DMS114 treated with DMSO at 0.1 percent for 48 hours (cell line): Measurements from ENCODE around the gene NAXD.
"Not testable (repeated sequence)": the region's sequence is repeated elsewhere in the genome, so short reads cannot be mapped to it uniquely, and the experiment has no call there.

ENCODE experiments used
- DNase-seq: peaks from one replicate; lab custom pipeline; 2025; ENCODE audit not compliant: unreplicated experiment; lab: John Stamatoyannopoulos, UW

The NAXD gene

DNA sequence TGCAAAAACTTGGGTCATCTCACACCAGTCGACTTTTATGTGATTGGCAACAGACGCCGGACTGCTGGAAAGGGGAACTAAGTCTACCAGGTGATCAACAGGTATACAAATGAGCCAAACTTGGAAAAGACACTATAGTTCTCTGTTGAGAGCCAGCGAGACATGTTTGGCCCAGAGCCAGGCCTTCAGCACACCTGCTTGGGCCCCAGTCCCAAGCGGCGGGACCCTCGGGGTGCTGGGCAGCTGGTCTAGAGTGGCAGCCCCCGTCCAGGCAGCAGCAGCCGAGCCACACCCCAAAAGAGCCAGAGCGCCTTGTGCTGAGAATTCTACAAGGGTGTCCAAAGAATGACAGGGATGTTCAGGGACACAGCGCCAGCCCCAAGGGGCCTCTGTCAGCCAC is 28.0 kb downstream of the NAXD start:
- no peak for DNase-seq

DNA sequence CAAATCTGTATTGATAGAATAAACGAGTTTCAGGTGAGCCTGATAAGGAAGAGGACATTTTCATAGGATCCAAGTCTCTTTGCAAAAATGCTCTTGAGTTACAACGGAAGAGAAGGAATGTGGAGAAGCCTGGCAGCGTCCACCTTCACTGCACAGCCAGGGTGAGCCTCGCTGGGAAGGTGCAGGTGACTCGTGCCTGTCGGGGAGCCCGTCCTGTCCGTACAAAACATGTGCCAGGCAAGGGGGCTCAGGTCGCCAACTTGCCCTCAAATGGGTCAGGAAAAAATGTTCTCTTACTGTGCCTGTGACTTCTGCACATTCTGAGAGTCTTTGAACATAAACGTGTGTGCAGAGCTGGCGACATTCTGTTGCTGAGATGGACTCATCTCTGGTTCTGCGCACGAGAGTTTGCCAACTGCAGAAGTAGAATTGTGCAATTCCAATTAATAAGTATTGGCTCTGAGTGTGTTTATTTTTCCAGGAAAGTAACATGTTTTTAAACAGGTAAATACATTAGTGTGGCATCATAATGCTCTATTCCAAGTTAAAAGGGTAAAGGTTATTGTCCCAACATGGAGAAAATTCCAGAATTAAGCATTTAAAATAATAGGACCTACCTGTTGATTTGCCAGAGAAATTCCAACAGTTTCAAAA is 28.6 kb downstream of the NAXD start:
- no peak for DNase-seq

DNA sequence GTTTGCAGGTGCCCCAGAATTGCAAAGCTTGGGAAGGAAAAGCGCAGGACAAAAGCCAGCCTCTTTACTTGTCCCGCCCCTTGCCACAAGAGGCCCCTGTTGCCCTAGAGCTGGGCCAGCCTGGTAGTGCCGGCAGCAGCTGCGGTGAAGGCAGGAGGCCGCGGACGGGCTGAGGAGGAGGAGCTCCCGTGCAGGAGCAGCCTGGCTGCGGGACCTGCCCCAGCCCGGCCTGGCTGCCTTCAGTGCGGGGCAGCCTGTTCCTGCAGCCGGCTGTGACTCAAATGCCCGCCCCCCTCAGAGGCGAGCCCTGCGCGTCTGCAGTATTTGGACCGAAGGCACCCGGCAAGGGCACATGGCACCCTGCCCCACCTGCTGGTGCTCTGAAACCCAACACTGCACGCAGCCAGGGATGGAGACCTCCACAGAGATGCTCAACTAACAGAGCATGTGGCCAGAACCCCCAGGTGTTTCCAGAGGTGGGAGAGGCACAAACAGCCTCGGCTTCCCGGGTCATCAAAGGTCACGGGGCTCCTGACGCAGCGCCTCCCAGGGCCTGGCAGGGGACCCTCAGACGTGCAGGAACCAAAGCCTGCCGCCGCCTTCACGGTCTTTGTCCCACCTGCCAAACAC is 29.7 kb downstream of the NAXD start:
- no peak for DNase-seq

DNA sequence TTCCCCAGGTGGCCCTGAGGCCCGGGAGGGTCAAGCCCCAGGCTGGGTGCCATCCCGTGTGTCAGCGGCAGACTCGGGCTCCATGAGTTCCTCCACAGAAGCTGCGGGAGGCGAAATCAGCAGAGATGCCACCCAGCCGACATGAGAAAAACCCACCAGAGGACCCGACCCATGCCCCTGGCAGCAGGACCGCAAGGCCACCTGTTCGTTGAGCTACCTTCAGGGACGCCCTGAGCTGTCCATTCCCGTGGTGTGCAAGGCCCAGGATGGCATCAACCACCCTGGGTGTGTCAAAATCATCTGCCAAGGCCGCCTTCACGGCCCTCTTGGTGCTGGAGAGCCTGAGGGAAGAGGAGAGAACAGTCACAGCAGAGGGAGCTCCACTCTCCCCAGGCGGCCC is 30.4 kb downstream of the NAXD start:
- DNase-seq, result no peak

DNA sequence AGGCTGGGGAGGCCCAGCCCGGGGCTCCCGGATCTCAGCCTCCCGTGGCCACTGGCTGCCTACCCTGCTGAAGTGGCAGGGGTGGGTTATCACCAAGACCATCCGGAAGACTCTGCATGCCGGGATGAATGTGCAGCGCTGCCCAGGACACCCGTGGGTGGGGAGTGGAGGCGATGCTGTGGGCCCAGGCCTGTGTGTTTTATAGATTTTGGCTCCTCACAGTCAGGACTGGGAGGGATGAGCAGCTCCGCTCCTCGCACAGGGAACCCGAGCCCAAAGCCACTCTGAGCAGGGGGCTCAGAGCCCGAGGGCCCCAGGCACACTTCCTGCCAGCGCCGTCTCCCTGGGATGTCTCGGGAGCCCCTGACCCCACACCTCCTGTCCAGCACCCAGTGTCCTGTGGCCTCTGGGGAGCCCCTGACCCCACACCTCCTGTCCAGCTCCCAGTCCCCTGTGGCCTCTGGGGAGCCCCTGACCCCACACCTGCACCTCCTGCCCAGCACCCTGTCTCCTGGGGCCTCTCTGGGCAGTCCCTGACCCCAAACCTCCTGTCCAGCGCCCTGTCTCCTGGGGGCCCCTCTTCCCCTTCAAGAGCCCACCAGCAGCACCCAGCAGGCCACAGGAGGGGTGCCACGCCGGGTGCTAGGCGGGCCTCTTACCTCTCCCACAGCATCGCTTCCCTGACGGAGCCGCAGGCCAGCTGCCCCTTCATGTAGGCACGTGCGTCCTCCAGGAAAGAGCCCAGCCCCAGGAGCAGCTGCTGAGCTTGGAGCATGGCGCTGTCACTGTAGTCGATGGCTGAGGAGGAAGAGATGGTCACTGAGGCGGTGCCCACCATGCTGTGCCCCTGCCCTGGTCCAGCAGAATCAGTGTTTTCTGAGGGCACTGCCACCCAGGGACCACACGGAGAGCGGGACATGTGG is 31.4 kb downstream of the NAXD start:
- no peak for DNase-seq

DNA sequence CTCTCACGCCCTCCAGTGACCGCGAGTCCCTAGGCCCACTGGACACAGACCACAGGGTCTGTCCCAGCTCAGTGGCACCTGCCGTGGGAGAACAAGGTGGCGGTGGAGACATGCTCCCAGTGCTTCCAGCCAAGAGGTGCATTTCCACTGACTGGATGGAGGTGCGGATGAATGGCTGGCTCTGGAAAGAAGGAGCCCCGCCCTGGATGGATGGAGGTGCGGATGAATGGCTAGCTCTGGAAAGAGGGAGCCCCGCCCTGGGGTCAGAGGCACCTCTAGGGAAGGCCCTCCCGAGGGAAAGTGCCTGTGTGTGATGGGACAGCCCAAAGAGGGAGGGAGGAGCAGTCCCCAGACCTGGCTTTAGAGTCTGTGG is 32.0 kb downstream of the NAXD start:
- DNase-seq, result no peak

DNA sequence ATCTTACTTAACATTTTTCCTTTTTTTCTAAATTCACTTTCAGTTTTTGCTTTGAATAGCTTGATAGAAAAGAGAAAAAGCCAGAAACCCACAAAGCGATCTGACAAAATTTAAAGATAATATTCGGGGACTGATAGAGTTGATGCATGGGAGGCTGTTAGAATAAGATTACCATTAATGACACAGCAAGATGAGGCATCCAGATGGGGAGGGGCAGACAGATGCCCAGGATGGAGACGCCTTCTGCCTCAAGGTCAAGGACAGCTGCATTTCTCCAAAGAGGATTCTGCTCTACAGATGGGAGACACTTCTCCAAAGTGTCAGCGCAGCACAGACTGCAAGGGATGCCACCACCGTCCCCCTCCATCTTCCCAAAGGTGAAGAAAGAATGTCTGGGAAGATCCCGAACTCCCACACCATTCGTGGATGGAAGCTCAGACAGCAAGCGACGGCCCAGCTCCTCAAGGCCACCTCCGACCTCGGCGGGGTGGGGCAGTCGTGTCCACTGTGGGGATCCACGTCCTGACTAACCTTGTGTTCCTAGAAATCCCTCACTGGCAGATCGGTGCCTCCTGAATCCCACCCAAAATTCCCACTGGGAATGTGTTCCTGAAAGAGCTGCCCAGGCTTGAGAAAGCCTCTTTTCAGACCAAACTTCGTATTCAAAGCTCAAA is 32.9 kb downstream of the NAXD start:
- no peak for DNase-seq

DNA sequence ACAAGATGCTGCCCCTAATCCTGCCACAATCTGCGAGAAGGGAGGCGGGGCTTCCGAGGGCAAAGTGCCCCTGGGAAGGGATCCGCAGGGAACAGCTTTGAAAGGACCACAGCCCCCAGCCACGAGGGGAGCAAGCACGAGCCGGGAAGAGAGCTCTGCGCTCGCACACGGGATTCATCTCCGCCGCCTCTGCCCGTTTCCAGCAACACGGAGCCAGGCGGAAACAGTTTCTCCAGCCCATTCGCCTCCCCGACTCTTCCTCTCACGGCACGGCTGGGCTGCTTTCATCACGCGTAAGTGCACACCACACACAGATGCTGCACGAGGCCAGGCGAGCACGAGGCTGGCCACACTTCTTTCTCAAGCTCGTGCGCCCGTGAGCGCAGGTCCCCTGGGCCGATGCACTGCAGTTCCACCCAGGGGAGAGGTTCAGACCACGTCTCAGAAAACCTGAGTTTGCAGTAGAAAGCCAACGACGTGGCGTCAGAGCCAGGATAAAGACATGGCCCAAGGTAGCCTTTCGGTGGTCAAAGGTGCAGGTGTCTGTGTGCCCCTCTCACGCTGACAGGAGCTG is 33.6 kb downstream of the NAXD start:
- no peak for DNase-seq

DNA sequence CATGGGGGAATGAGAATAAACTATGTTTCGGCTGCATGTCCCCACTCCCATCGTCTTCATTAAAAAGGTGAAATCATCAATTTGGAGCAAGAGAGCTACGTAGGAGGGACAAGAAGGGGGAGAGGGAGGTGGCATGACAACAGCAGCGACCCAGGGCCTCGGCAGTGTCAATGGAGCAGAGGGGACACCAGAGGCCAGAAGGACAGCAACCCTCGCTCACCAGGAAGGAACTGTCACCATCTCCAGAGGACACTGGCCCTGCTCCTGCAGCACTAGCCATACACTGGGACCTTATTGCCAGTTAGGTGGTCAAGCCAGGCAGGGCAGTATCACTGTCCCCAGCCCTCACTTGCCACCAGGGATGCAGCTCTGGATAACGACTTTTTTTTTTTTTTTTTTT is 34.2 kb downstream of the NAXD start:
- DNase-seq, result no peak

DNA sequence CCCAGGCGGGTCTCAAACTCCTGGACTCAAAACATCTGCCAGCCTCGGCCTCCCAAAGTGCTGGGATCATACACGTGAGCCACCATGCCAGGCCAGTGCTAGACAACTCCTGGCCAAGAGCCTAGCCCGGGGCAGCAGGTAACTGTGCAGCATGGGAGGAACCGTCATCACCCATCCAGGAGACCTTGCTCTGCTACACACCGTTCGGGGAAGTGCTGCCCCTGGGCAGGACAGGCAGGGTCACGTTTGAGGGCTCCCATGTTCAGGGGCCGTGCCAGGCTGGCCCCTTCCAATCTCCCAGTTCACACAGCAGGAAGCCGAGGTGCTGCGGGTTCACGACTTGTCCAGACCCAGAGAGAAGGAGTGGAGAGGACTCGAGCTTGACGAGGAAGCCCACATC is 35.1 kb downstream of the NAXD start:
- no peak for DNase-seq

DNA sequence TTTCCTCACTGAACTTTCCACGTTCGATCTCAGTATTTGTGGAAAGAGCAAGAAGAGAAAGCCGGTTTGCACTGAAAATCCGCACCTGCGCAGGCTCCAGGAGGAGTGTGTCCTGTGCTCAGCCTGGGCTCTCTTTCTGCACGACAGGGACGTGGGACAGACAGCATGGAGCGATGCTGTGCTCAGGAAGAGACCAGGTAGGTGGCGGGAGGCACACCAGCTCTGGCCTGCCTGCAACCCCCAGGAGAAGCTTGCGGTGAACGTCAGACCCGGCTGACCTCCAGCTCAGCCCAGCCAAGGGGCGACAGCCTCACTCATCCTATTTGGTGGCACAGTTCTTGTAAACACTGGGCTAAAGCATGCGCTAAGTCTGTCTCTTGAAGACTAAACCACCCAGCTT is 35.9 kb downstream of the NAXD start:
- no peak for DNase-seq

DNA sequence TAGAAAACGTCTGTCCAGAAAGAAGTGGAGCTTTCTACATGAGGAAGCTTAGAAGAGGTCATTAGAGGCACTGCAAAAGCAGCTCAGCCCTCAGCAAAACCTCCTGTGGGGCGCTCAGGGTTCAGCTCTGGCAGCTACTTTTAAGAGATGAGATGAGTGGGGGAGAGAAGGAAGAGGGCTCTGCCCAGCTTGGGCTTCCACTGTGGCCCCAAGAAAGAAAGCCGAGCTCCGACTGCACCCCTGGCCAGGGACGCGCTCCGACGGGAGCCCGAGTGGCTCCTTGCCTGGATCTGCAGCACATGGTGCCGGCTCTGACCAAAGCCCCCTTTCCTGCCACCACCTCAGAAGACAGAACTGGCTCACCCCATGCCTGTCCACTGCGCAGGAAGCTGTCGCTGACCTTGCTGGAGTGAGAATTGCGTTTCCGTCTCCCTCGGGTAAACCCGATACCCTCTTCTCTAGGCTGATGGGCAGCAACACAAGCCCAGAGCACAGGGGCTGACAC is 36.4 kb downstream of the NAXD start:
- DNase-seq, result no peak

DNA sequence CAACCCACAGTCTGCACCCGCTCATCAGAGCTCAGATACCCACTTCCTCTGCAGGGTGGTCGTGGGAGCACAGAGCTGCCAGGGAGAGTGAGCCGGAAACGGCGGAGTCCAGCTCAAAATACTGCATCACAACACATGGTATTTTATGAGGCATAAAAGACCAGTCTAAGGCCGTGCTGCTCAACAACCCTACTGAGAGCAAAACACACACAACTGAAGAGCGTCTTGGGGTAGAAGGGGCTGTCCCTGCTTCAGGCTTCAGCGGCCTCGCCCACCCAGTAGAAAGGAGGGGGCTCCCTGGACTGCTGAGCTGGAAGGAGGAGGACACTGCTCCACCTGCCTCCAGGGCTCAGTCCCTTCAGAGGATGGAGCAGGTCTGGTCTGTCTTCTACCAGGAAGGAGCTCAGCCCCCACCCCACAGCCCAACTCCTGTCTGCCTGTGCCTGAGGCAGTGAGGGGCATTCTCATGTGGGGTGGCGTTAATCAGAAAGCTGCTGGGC is 36.9 kb downstream of the NAXD start:
- DNase-seq, result no peak

DNA sequence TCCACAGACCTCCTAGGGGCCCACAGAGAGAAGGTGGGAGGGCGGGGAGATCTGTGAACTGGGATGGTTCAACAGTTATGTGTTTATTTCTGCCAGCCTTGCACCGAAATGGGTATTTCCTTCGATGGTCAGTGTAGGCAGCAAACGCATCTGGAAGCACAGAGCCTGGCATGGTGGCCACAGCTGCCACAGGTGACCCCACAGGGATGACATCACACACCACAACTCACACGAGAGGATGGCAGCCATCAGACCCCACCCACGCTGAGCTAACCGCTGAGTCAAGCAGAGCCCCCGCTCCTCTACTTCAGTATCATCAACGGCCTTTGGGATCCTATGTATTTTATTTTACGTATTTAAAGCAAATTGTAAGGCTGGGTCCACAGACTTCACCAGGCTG is 37.4 kb downstream of the NAXD start:
- no peak for DNase-seq

DNA sequence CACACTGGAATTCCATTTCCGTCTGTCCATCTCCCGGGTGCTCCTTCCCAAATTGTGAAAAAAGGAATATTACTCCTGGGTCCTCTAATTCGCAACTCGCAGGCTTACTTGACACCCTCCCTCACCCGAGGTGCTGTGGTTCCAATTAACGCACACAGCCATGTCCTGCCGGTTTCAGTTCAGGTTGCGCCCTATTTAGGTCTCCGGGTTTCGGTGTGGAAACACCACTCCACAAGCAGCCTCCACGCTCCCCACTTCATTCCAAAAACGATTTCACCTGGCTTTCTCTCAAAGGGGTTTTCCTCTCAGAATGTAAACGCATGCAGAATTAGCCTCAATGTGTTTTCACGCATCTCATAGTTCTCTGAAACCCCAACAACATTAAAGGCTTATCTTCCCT is 37.9 kb downstream of the NAXD start:
- DNase-seq, result no peak

DNA sequence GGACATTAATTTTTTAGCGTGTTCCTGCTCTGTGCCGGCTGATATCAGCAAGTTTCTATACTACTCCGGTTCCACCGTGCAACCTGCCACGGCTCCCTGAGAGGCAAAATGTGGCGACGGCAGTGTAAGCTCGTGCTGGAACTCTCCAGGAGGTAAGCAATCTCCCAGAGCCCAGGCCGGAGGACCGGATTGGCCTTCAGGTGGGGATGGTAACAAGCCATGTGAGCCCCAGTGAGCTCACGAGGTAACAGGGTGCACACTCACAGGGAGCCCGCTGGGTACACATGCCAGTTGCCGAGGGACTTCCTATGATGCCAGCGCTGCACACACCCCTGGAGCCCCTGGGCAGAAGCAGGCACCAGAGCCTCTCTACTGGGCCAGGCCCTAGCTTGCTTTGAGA is 38.5 kb downstream of the NAXD start:
- no peak for DNase-seq

DNA sequence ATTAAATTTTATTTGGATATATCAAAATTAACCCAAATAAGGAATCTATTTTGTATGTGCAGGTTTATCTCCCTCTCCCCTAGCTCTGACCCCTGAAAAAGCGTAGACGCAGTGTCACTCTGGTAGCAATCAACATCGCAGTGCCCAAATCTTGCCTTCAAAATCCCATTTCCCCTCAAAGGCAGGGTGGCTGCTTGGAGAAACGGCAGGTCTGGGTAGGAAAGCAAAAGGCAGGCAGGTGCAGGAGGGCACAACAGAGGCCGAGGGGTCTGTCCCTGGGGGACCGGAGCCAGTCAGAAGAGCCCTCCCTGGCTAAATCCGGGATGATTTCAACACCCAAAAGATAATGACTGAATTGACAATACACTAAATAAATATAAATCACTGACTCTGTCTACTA is 41.9 kb downstream of the NAXD start:
- DNase-seq, result no peak

DNA sequence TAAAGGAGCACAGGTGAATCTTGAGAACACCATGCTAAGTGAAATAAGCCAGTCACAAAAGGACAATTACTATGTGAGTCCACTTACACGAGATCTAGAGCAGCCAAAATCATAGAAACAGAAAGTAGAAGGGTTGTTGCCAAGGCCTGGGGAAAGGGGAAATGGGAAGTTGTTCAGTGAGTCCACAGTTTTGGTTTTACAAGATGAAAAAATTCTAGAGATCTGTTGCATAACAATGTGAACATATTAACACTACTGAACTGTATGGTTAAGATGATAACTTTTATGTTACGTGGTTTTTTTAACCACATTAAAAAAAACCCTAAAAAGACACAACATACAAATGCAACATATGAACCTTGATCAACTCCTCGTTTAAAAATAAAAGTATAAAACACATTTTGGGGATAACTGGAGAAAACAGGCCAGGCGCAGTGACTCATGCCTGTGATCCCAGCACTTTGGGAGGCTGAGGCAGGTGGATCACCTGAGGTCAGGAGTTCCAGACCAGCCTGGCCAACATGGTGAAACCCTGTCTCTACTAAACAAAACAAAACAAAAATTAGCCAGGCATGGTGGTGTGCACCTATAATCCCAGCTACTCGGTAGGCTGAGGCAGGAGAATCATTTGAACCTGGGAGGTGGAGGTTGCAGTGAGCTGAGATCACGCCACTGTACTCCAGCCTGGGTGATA is 43.0 kb downstream of the NAXD start:
- not testable (repeated sequence) for DNase-seq

DNA sequence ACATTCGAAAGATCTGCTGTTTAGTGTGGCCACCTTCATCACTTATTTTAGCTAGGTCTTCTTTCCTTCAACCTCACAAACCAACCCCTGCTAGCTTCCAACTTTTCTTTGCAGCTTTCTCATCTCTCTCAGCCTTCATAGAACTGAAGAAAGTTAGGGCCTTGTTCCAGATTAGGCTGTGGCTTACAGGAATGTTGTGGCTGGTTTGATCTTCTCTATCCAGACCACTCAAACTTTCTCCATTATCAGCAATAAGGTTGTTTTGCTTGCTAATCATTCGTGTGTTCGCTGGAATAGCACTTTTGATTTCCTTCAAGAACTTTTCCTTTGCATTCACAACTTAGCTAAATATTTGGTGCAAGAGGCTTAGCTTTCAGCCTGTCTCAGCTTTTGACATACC is 45.9 kb downstream of the NAXD start:
- no peak for DNase-seq

DNA sequence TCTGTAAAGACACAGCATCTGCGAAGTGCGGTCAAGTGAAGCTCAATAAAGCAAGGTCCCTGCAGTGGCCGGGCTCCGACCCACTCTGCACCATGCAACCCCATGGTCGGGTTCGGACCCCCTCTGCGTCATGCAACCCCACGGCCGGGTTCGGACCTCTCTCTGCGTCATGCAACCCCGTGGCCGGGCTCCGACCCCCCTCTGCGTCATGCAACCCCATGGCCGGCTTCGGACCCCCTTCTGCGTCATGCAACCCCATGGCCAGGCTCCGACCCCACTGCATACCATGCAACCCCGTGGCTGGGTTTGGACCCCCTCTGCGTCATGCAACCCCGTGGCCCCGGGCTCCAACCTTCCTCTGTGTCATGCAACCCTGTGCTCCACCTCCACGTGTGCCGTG is 46.7 kb downstream of the NAXD start:
- DNase-seq, result no peak
